GM12878 (cell line): ENCODE measurements around the gene INAFM1. TPM values are rescaled to one million over a fixed set of nuclear protein-coding genes. Genes with fewer than 3 reads are reported as not detected.

ENCODE experiments used
- ATF2 ChIP-seq: IDR thresholded peaks from 2 replicates; pipeline ENCODE4 v1.6.1; 2012; ENCODE audit warnings: low read length, inconsistent platforms
- ATF7 ChIP-seq: fragments of 450-650 bp; IDR thresholded peaks from 2 replicates; pipeline ENCODE4 v1.6.1; 2016; ENCODE audit warnings: low read depth, mild to moderate bottlenecking
- BCL3 ChIP-seq: IDR thresholded peaks from 2 replicates; pipeline ENCODE4 v1.6.1; 2011; ENCODE audit warnings: borderline replicate concordance, low read depth, mild to moderate bottlenecking, moderate library complexity, low read length; ENCODE audit not compliant: insufficient read depth, poor library complexity, severe bottlenecking
- BMI1 ChIP-seq: fragments of 450-650 bp; IDR thresholded peaks from 2 replicates; pipeline ENCODE4 v1.6.1; 2016; ENCODE audit warnings: mild to moderate bottlenecking, moderate library complexity, borderline replicate concordance
- HCFC1 ChIP-seq: fragments of 150-350 bp; IDR thresholded peaks from 2 replicates; pipeline ENCODE4 v1.6.1; 2014; ENCODE audit warnings: low read length
- RAD21 ChIP-seq: IDR thresholded peaks from 2 replicates; pipeline ENCODE4 v1.6.1; 2011; ENCODE audit warnings: mild to moderate bottlenecking, low read depth, low read length, moderate library complexity; ENCODE audit not compliant: insufficient read depth
- SMAD1 ChIP-seq: fragments of 450-650 bp; IDR thresholded peaks from 2 replicates; pipeline ENCODE4 v1.6.1; 2018; ENCODE audit warnings: mild to moderate bottlenecking, low read depth; ENCODE audit not compliant: partially characterized antibody
- SMC3 ChIP-seq: IDR thresholded peaks from 2 replicates; pipeline ENCODE4 v1.6.1; 2011; ENCODE audit warnings: low read length, improper control_type of control experiment, borderline replicate concordance
- SPI1 ChIP-seq: IDR thresholded peaks from 2 replicates; pipeline ENCODE4 v1.6.1; 2011; ENCODE audit warnings: low read depth, mild to moderate bottlenecking, low read length, moderate library complexity, borderline replicate concordance; ENCODE audit not compliant: insufficient read depth
- ZNF207 ChIP-seq: fragments of 450-650 bp; IDR thresholded peaks from 2 replicates; pipeline ENCODE4 v1.6.1; 2014; ENCODE audit warnings: antibody characterized with exemption, mild to moderate bottlenecking, borderline replicate concordance
- ZNF274 ChIP-seq: IDR thresholded peaks from one replicate; pipeline ENCODE4 v1.8.0; 2011; ENCODE audit not compliant: insufficient read length, insufficient read depth
- ZNF592 ChIP-seq: fragments of 450-650 bp; IDR thresholded peaks from 2 replicates; pipeline ENCODE4 v1.6.1; 2017; ENCODE audit warnings: mild to moderate bottlenecking, moderate library complexity
- polyA plus RNA-seq, 11 experiments: library from polyadenylated mRNA; depleted of rRNA in 4 of 11; unstranded in 6 of 11; stranded (reverse) in 5 of 11; fragments of >200 nt; fragmentation: Nextera tagmentation in 4 of 11; fragmentation: Illumina TruSeq in 1 of 11; extraction: Ambion mirVana in 4 of 11; extraction: Trizol in 1 of 11; gene quantifications; 1 replicate in 1 of 11; 2 replicates in 10 of 11; pipeline versions ENCODE4 v1.2.1 to v1.2.3, GENCODE V29; 2011 to 2016; ENCODE audit warnings: inconsistent platforms in 2 of 11, missing spikeins in 2 of 11, low read depth in 1 of 11
- total RNA-seq, 4 experiments: library from RNA; depleted of rRNA in 3 of 4; stranded (reverse); fragments of >200 nt in 3 of 4; fragmentation: Illumina TruSeq in 1 of 4; extraction: Trizol in 1 of 4; gene quantifications; 2 replicates each; pipeline versions ENCODE4 v1.2.1 to v1.2.3, GENCODE V29; 2013 to 2021
- TF ChIP-seq, protein P1 (sequence below): fragments of 450-650 bp; IDR thresholded peaks from 2 replicates; pipeline ENCODE4 v1.6.1; 2017; ENCODE audit warnings: borderline replicate concordance
- TF ChIP-seq, protein P2 (sequence below): IDR thresholded peaks from 2 replicates; pipeline ENCODE4 v1.6.1; 2011; ENCODE audit warnings: mild to moderate bottlenecking, low read depth, low read length, moderate library complexity; ENCODE audit not compliant: insufficient replicate concordance
- TF ChIP-seq, protein P3 (sequence below): fragments of 450-650 bp; formaldehyde crosslinking; IDR thresholded peaks from 2 replicates; pipeline ENCODE4 v1.4.0; 2022; ENCODE audit warnings: mild to moderate bottlenecking, moderate library complexity

The INAFM1 gene
- total and polyA plus RNA-seq, 10 of the 15 experiments (the other 5 are each of a cell fraction or from before 2014, with no cell fraction given) = 0.57 to 6.8 (median 1.1) TPM; not detected in 1

- TF ChIP-seq BCL3 (peak; percentile 2), ZNF592 (no peak), ZNF207 (0 out of 2 replicates have a peak, but pooled peaks have one; percentile 15), HCFC1 (no peak), RAD21 (no peak), ATF7 (0 out of 2 replicates have a peak, but pooled peaks have one; percentile 25), ZNF274 (no peak), SMAD1 (peak; percentile 9), ATF2 (no peak), SMC3 (no peak), BMI1 (no peak; the same call in 1 of the 2 replicates), SPI1 (no peak)
- TF ChIP-seq, protein P1, sequence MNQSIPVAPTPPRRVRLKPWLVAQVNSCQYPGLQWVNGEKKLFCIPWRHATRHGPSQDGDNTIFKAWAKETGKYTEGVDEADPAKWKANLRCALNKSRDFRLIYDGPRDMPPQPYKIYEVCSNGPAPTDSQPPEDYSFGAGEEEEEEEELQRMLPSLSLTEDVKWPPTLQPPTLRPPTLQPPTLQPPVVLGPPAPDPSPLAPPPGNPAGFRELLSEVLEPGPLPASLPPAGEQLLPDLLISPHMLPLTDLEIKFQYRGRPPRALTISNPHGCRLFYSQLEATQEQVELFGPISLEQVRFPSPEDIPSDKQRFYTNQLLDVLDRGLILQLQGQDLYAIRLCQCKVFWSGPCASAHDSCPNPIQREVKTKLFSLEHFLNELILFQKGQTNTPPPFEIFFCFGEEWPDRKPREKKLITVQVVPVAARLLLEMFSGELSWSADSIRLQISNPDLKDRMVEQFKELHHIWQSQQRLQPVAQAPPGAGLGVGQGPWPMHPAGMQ = no peak
- TF ChIP-seq, protein P2, sequence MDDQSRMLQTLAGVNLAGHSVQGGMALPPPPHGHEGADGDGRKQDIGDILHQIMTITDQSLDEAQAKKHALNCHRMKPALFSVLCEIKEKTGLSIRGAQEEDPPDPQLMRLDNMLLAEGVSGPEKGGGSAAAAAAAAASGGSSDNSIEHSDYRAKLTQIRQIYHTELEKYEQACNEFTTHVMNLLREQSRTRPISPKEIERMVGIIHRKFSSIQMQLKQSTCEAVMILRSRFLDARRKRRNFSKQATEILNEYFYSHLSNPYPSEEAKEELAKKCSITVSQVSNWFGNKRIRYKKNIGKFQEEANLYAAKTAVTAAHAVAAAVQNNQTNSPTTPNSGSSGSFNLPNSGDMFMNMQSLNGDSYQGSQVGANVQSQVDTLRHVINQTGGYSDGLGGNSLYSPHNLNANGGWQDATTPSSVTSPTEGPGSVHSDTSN = no peak
- TF ChIP-seq, protein P3, sequence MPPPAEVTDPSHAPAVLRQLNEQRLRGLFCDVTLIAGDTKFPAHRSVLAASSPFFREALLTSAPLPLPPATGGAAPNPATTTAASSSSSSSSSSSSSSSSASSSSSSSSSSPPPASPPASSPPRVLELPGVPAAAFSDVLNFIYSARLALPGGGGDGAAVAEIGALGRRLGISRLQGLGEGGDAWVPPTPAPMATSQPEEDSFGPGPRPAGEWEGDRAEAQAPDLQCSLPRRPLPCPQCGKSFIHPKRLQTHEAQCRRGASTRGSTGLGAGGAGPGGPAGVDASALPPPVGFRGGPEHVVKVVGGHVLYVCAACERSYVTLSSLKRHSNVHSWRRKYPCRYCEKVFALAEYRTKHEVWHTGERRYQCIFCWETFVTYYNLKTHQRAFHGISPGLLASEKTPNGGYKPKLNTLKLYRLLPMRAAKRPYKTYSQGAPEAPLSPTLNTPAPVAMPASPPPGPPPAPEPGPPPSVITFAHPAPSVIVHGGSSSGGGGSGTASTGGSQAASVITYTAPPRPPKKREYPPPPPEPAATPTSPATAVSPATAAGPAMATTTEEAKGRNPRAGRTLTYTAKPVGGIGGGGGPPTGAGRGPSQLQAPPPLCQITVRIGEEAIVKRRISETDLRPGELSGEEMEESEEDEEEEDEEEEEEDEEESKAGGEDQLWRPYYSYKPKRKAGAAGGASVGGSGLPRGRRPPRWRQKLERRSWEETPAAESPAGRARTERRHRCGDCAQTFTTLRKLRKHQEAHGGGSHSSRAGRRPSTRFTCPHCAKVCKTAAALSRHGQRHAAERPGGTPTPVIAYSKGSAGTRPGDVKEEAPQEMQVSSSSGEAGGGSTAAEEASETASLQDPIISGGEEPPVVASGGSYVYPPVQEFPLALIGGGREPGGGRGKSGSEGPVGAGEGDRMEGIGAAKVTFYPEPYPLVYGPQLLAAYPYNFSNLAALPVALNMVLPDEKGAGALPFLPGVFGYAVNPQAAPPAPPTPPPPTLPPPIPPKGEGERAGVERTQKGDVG = no peak
Measured at GRCh38 chr19:47229676-47230053, 45.0 kb upstream of the INAFM1 start (continued).
